GM23248 (cell line): ENCODE measurements around the gene PTPRE.

Source experiments
- EZH2 ChIP-seq: fragments of 200-600 bp; sonication (generic); IDR thresholded peaks from 2 replicates; pipeline ENCODE4 v1.6.1; 2018; ENCODE audit warnings: antibody characterized with exemption, mild to moderate bottlenecking; ENCODE audit not compliant: insufficient read depth, poor library complexity, severe bottlenecking
- EZH2phosphoT487 ChIP-seq: fragments of 200-600 bp; sonication (generic); IDR thresholded peaks from 2 replicates; pipeline ENCODE4 v1.6.1; 2018; ENCODE audit warnings: antibody characterized with exemption, moderate library complexity, mild to moderate bottlenecking, low read depth; ENCODE audit not compliant: insufficient read depth

GRCh38 chr10:128102480-128103228 is 195.8 kb downstream of the PTPRE start:
- no peak for TF ChIP-seq EZH2
- TF ChIP-seq EZH2phosphoT487, result no peak
